GM12891 (cell line): ENCODE results near the gene EOLA2. TPM values are rescaled to one million over a fixed set of nuclear protein-coding genes. Genes with fewer than 3 reads are reported as not detected.

Experiments
- DNase-seq: peaks from one replicate; pipeline ENCODE4 v3.0.0; 2011; ENCODE audit warnings: low spot score; ENCODE audit not compliant: insufficient read length
- FAIRE-seq: peaks from 2 replicates; lab custom pipeline; 2011; peaks lifted over from hg19 to GRCh38; lab: Jason Lieb, UNC
- PAX5 ChIP-seq: IDR thresholded peaks from 2 replicates; pipeline ENCODE4 v1.6.1; 2011; ENCODE audit warnings: low read length, moderate library complexity, mild to moderate bottlenecking; ENCODE audit not compliant: insufficient read depth, severe bottlenecking
- POLR2A ChIP-seq: IDR thresholded peaks from 2 replicates; pipeline ENCODE4 v1.6.1; 2011; ENCODE audit warnings: low read depth, low read length, control low read depth
- POLR2AphosphoS5 ChIP-seq: IDR thresholded peaks from 2 replicates; pipeline ENCODE4 v1.6.1; 2011; ENCODE audit warnings: low read depth, low read length, control low read depth
- POU2F2 ChIP-seq: IDR thresholded peaks from 2 replicates; pipeline ENCODE4 v1.6.1; 2011; ENCODE audit warnings: low read depth, mild to moderate bottlenecking, control low read depth, low read length, moderate library complexity
- SPI1 ChIP-seq: IDR thresholded peaks from 2 replicates; pipeline ENCODE4 v1.6.1; 2011; ENCODE audit warnings: low read depth, low read length, control low read depth
- TAF1 ChIP-seq: IDR thresholded peaks from 2 replicates; pipeline ENCODE4 v1.6.1; 2011; ENCODE audit warnings: low read depth, low read length, control low read depth
- polyA plus RNA-seq: library from polyadenylated mRNA; unstranded; fragments of >200 nt; gene quantifications from one replicate; pipeline ENCODE4 v1.2.1, GENCODE V29; 2012; ENCODE audit warnings: low read depth, missing spikeins, inconsistent platforms; ENCODE audit not compliant: missing spikeins

The EOLA2 gene
- 36.6 TPM for polyA plus RNA-seq

GRCh38 chrX:149938427-149938880 lies at the start of gene EOLA2:
EOLA2 (minus strand) TSS chrX:149938491; CDS start chrX:149933874, 4,617 bp downstream.
- DNase-seq = peak; percentile 43
- peak; percentile 100 for FAIRE-seq
- TF ChIP-seq POLR2AphosphoS5 (no peak), PAX5 (no peak), POLR2A (no peak), POU2F2 (peak; percentile 6; the same call in 1 of the 2 replicates), SPI1 (peak; percentile 56), TAF1 (no peak)

GRCh38 chrX:149987613-149988012 lies 49.3 kb upstream of the EOLA2 start:
- TF ChIP-seq SPI1 (peak; percentile 71), TAF1 (no peak)
- DNase-seq (no peak), FAIRE-seq (no peak)

GRCh38 chrX:149984411-149984810 lies 46.1 kb upstream of the EOLA2 start:
- no peak for FAIRE-seq
- no peak for DNase-seq
- TF ChIP-seq POU2F2 (no peak), PAX5 (no peak), POLR2A (no peak), TAF1 (no peak), SPI1 (no peak), POLR2AphosphoS5 (no peak)

- DNase-seq = no peak
- TF ChIP-seq TAF1 (no peak), SPI1 (no peak), POLR2AphosphoS5 (no peak), POLR2A (no peak), PAX5 (no peak), POU2F2 (no peak)
- FAIRE-seq = no peak
Observed at GRCh38 chrX:149982310-149982709, 44.0 kb upstream of the EOLA2 start.

GRCh38 chrX:149979126-149979644 lies 40.9 kb upstream of the EOLA2 start:
- FAIRE-seq (no peak), DNase-seq (no peak)
- TF ChIP-seq POLR2A (no peak), PAX5 (no peak), POU2F2 (no peak), TAF1 (no peak), POLR2AphosphoS5 (no peak), SPI1 (no peak)

GRCh38 chrX:149962859-149963757 lies 24.8 kb upstream of the EOLA2 start:
- no peak for DNase-seq
- TF ChIP-seq POLR2AphosphoS5 (no peak), TAF1 (no peak), SPI1 (no peak), POU2F2 (no peak), POLR2A (no peak), PAX5 (no peak)
- FAIRE-seq = peak; percentile 92

GRCh38 chrX:149962010-149962409 lies 23.7 kb upstream of the EOLA2 start:
- DNase-seq (no peak), FAIRE-seq (no peak)
- TF ChIP-seq PAX5 (no peak), POU2F2 (no peak), POLR2AphosphoS5 (no peak), TAF1 (no peak), POLR2A (no peak), SPI1 (no peak)

GRCh38 chrX:149961572-149961971 lies 23.3 kb upstream of the EOLA2 start:
- FAIRE-seq (no peak), DNase-seq (no peak)
- TF ChIP-seq SPI1 = no peak
- TF ChIP-seq POLR2A = no peak
- TF ChIP-seq PAX5 = no peak
- no peak for TF ChIP-seq POLR2AphosphoS5
- TF ChIP-seq POU2F2 = no peak
- no peak for TF ChIP-seq TAF1

GRCh38 chrX:149950681-149951080 lies 12.4 kb upstream of the EOLA2 start:
- DNase-seq (no peak), FAIRE-seq (no peak)
- TF ChIP-seq SPI1 = no peak
- TF ChIP-seq POLR2AphosphoS5 = no peak
- TF ChIP-seq PAX5 = no peak
- TF ChIP-seq POU2F2 = no peak
- no peak for TF ChIP-seq TAF1
- no peak for TF ChIP-seq POLR2A
